GM18873 (cell line): ENCODE measurements around the gene SLN.

Source experiments
- ATAC-seq: cut with Tn5 transposase; IDR thresholded peaks from one replicate; pipeline ENCODE4 v1.9.1; 2021; ENCODE audit warnings: mild to moderate bottlenecking, moderate library complexity, moderate number of reproducible peaks; ENCODE audit not compliant: unreplicated experiment, low FRiP score

Gene SLN

DNA sequence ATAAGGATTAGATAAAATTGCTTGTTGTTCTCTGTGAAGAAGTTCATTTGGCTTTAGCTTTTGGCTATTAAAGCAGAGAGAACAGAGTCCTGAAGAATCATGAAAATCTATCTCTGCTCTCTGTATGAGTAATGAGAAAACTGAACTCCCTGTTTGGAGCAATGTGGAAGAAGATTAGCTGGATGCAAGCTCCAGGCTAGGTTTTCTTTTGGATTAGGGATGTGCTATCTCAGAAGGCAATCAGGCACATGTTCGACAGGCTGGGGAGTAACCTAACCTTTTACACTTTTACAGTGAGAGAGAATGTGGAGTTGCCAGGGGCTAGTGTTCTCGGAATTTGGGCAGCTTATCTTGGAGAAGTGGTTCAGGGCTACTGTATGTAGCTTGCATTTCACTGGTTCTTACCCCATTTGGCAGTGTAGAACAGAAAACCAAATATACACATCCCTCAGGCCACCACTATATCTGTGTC is 8.5 kb upstream of the SLN start:
- no peak for ATAC-seq

DNA sequence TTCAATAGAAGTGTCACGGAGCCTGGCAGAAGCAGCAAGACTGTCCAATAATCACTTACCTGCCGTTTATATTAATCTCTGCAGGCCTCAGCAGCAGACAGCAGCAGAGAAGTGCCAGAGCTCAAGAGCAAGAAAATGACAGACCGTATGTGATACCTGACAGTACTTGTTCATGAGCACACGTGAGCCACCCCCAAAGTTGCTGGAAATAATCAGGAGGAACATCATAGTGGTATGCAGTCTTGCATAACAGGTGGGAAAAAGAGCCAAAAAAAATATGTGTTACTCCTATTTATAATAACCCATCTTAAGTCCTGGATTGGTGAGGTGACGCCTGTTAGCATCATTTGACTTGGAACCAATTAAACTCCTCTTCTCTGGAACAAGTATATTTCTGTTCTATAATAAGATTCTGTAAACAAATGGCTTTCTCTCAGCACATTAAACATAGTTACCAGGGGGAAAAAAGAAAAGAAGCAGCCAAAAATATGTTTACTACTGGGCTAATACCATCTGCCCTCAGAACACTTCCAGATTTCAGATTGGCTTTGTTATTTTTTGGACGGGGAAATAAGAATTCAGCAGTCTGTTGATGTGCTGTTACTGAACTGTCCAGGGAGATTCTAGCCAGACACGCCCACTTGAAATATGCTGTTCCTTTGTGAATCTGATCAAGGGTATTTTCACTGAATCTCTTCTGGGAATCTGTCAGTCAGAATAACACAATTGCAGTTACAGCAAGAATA is 7.9 kb upstream of the SLN start:
- no peak for ATAC-seq

DNA sequence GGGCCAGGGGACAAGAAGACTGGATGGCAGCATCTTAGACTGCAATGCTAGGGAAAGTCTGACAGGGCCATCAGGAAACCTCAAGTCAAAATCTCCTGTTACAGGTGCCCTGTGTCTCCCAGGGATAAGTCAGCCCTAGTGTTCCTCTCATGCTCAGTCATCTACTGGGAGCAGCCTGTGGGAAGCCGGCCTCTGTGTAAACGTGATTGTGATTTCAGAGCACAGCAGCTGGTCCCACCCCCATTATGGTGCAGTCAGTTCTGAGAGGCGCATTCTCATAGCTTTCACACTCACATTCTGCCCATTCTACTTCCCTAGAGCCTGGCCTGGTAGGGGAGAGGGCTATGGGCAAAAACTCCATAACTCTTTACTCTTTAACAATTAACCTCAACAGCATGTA is 7.2 kb upstream of the SLN start:
- no peak for ATAC-seq

DNA sequence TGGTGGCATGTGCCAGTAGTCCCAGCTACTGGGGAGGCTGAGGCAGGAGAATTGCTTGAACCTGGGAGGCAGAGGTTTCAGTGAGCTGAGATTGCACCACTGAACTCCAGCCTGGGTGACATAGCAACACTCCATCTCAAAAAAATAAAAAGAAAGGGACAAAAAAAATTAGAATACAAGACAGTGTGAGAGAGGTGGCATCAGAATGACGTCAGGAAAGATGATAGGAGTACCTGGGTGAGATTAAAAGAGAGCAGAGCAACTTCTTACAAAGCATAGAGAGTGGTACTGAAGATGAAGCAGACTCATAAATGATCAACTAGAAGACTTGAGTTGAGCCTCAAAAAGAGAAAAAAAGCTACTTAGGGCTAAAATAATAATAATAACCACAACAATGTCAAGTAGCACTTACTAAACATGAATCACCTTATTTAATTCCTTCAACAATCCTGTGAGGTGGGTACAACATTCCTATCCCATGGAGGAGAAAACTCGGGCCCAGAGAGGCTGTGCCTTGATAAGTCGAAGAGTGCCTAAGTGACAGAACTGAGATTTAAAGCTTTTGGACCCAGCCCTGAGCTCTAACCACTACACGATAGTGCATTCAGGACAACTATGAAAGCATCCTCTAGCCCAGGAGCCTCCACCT is 5.2 kb upstream of the SLN start:
- ATAC-seq: no peak

DNA sequence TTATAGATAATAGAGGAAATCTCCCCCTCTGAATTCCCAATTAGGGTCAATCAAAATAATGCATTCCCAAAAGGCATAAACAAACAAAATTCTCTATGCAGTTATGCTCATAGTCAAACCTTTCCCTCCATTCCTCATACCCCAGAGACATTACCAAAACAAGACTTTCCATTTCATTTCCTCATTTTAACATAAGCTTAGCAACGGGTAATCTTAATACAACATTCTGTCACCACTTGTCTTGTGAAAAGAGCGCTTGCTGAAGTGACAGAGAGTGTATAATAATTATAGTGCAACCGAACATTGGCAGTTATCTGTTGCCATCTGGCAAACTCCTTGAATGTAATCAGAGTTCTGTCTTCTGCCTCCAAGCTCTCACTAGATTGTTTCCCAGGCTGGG is 1.2 kb upstream of the SLN start:
- ATAC-seq: no peak

DNA sequence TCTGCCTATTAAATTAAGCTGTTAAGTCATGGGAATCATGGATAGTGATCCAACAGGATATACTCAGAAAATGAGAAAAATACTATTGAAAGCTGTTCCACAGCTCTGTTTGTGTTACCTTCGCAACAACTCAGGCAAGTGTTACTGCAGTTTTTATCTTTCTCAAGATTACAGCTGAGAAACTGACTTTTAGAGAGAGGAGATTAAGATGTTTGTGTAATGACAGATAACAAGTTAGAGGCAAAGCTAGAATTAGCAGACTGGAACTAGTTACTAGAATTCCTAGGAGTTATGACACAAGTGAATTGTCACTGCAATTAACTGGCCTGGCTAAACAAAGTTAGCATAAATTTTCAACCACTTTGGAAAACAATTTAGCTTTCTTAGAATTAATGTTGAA is 1.6 kb downstream of the SLN start:
- ATAC-seq: no peak

DNA sequence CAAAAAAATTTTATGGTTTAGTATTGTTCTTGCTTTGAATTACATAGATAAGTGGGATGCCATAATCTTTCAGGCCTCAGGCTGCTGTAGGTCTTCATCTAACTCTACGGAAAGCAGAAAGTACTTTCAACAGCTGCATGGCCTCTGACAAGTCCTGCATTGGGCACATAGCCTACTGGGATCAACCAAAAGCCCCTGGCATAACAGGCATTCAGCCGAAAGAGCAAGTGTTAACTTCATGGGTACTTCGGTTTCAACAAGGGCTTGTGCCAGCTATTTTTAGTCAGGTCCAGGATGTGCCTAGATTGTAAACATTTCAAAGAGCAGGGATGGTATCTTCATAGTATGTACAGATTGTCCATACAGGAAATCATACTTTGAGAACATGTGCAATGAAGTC is 3.1 kb downstream of the SLN start:
- ATAC-seq: no peak

DNA sequence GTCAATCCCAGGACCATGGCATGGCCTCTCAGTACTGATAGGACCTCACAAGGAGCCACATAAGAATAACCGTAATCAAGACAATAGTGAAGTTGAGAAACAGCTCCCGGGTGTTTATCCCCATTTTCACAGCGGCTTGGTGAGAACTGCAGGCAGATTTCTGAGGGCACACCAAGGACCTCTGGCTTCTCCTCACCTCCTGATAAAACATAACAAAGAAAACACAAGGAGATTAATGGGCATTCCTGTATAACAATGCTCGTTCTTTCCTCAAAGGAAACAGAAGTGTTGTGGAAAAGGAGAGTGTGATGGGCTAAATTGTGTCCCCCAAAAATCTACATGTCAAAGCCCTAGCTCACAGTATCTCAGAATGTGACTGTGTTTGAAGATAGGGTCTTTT is 4.0 kb downstream of the SLN start:
- no peak for ATAC-seq

DNA sequence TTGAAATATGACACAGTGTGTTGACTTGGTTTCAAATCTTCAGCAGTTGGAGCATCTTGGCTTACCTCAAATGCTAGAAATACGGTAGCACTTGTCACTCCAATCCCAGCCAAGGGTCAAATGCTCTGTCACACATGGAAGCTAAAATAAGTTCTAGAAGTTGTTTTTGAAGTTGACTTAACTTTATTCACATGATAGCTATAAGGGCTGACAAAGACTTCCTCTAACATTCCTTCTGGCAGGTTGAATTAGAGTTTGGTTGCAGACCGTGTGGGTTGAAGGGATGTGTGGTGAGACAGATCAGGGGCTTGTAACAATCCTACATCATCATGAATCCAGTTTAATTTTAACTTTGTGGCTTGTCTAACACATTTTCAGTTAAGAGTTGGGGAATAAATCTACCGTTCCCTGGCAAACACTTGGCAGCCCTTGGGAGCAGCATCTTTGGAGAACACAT is 4.6 kb downstream of the SLN start:
- ATAC-seq: no peak

DNA sequence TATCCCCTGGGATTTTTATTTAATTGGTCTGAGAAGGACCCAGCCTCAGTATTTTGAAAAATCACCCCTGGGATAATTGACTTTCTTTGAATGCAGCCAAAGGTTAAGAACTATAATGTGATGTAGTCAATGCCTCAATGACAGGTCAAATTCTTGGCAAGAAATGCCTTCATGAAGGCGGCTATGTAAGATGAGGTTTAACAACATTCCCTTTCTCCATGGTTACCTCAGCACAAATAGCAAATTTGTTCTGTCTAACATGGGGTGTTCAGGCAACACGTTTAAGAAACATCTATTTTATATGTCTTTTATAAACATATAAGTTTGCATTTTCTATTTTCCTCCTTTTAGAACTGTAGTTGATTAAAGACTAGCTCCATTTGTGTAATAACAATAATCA is 5.3 kb downstream of the SLN start:
- no peak for ATAC-seq

DNA sequence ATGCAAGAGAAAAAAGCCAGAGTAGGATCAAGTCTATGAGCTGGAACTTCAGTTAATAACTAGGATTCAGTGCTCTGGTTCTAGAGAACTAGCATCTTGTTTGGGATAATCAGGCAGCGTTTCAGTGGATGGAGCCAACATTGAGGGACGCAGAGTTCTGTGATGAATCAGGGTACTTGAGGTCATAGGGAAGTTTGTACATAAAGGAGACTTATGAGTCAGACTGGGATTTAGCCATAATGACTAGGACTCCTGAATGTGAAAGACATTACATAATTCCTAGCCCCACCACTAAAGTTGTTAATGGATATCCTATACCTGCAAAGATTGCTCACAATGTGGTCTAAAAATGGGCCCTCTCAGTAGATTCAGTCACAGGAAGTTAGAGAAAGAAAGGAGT is 6.8 kb downstream of the SLN start:
- ATAC-seq: no peak

DNA sequence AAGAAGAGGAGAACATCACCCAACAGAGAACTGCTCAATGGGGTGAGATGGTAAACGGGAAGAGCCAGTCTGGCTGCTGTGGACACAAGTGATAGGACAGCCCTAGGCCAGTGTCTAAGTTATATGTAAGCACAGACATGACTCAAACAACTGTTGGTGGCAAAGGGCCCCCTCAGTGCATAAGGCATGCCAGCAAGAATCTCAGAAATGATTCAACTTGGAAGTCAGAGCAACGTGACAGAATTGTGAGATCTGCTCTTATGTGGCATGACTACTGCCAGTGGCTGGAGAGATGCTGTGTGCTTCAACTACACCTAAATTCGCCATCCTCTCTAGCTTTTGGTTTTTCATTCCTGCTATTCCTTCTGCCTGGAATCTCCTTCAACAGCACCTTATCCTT is 7.4 kb downstream of the SLN start:
- ATAC-seq: no peak

DNA sequence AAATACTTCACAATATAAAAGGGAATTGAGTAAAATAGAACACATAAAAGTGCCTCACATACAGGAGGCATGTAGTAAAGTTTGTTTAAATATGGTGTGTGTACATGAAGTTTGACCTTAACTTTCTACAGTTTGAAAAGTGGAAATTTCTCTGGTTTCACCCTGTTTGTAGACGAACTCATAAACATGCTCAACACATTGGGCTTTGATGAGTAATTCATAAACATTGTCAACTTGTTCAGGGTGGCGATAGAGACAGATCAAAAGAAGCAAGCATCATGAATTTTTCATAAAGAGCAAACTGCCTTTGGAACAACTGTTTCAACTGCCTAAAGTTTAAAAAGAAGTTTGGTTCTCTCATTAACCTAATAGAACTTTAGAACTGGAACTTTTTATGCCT is 9.1 kb downstream of the SLN start:
- ATAC-seq: no peak

DNA sequence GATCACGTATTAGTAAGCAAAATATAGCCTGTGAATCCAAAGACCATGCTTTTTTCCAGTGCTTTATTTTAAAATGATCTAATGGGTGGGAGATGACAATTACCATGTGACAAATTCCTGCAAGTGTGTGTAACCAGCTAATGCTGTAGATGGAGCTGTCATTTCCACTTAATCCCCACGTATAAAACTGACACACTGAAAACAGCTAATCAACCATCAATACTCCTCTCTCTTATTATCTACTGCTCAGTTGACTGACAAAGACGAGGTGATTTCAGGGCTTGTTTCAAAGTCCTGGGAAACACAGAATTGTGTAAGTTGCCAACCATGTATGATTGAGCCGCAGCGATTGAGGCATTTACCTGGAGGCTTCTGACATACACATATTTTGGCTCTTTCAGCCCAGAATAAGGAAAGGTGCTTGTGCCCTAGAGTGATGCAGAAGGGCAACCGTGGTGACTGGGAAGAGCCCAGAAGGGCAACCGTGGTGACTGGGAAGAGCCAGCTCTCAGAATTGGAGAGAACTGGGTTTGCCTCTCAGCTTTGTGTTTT is 9.7 kb downstream of the SLN start:
- ATAC-seq: no peak

DNA sequence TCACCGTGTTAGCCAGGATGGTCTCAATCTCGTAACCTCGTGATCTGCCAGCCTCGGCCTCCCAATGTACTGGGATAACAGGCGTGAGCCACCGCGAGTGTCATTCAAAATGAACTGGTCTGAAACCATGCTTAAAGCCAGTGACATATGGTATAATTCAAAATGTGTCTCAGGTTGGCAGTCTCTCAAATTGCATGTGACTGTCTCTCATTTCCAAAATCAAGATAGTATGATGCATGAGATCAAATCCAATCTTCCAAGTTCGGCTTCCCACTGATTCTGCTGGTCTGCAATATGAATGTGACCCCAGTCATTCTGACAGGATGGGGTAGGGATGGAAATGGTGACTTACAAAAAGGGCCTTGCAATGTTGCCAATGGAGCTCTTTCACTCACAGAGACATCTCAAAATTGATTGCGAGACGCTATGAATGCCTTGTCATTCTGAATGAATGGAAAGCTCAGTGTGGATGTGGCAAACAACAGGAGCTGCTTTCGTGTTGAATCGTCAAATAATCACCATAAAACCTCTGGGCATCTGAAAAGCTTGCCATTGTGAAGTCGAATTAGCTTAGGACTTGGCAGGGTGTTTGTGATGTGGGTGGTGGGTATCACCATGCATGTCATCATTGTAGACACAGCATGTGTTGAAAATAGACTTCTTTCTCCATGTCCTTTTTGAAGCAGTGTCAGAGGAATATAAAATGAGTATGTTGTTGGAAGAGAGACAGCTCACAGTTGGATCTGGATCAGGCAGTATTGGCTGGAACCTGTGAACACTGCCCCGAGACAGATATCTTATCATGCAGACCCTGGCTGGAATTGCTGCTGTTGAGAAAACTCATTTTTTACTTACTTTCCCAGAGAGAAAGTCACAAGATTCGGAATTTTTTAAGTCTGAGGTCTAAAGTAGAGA is 12.2 kb downstream of the SLN start:
- ATAC-seq: no peak

DNA sequence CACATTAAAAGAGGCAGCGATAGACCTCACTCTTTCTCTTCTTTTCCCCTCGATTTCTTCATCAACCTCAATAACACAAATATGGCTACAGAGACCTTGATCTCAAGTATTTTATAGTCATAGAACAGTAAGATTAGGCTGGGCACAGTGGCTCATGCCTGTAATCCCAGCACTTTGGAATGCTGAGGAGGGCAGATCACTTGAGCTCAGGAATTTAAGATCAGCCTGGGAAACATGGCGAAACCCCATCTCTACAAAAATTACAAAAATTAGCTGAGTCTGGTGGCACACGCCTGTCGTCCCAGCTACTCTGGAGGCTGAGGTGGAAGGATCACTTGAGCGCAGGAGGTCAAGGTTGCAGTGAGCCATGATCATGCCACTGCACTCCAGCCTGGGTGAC is 14.6 kb downstream of the SLN start:
- ATAC-seq: no peak

DNA sequence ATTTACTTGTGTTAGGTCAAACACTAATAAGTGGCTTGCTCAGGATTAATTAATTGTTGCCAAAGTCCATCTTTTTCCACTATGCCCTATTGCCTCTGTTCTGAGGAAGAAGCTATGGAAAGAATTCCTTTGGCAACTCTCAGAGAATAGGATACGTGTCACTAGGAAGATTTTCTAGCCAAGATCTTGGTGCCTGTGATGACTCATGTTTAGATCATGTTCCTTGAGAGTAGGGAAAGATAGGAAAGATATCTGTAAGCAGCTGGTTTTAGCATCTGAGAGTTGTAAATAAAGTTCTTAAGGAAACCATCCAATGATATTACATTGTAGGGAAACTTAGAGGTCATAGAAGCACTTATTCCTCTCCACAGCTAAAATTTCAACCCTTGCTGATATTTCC is 15.7 kb downstream of the SLN start:
- ATAC-seq: no peak

DNA sequence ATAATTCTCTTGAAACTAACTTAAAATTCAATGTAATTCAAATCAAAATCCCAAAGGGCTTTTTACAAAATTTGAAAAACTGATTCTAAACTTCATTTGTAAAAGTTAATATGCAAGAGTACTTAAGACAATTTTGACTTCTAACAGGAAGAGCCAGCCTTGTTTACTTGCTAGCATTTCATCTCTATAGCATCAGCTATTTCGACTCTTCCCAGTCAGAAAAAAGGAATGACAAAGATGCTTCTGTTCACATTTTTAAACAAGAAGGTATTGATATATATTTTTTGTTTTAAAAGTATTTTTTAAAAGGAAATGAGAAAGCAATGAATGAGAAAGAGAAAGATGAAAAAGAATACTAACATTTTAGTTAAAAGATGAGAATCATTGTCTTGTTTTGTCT is 16.4 kb downstream of the SLN start:
- no peak for ATAC-seq

DNA sequence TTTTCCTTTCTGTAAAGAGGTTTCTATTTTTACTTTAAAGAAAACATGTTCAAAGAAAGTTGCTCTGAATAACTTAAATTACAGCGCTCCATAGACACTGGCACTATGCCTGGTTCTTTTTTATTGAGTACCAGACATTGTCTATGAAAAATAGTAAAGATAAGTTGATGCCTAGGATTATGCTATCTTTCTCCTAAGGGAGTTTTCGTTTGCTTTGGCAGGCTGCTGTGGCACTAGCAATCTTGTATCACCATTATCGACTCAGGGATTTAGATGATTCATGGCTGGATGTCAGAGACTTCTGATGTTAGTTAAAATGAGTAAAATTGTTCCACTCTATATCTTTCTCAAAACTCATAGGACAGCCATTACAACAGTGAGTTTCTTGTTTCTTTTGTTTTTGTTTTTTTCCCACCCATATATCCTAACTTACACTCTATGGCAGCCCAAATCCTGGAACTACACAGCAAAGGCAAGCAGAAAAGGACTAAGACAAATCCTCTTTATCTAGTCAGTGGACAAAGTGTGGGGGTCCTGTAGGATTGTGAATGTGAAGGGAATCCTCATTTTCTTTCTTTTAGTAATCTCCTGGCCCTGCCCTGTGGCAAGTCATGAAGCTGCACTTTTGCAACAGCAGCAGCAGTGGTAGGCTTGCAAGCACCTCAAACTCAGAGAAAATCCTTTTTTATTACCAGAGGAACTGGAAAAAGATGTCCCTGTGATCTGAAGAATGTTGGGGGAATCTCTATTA is 20.7 kb downstream of the SLN start:
- no peak for ATAC-seq
